Measurements from ENCODE around the gene PDE8B. TPM values are rescaled to one million over a fixed set of nuclear protein-coding genes. Genes with fewer than 3 reads are reported as not detected.

Gene PDE8B, protein sequence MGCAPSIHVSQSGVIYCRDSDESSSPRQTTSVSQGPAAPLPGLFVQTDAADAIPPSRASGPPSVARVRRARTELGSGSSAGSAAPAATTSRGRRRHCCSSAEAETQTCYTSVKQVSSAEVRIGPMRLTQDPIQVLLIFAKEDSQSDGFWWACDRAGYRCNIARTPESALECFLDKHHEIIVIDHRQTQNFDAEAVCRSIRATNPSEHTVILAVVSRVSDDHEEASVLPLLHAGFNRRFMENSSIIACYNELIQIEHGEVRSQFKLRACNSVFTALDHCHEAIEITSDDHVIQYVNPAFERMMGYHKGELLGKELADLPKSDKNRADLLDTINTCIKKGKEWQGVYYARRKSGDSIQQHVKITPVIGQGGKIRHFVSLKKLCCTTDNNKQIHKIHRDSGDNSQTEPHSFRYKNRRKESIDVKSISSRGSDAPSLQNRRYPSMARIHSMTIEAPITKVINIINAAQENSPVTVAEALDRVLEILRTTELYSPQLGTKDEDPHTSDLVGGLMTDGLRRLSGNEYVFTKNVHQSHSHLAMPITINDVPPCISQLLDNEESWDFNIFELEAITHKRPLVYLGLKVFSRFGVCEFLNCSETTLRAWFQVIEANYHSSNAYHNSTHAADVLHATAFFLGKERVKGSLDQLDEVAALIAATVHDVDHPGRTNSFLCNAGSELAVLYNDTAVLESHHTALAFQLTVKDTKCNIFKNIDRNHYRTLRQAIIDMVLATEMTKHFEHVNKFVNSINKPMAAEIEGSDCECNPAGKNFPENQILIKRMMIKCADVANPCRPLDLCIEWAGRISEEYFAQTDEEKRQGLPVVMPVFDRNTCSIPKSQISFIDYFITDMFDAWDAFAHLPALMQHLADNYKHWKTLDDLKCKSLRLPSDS
- total RNA-seq = under 0.01 TPM in 1 of 2 replicates, not detected in the other

DNA sequence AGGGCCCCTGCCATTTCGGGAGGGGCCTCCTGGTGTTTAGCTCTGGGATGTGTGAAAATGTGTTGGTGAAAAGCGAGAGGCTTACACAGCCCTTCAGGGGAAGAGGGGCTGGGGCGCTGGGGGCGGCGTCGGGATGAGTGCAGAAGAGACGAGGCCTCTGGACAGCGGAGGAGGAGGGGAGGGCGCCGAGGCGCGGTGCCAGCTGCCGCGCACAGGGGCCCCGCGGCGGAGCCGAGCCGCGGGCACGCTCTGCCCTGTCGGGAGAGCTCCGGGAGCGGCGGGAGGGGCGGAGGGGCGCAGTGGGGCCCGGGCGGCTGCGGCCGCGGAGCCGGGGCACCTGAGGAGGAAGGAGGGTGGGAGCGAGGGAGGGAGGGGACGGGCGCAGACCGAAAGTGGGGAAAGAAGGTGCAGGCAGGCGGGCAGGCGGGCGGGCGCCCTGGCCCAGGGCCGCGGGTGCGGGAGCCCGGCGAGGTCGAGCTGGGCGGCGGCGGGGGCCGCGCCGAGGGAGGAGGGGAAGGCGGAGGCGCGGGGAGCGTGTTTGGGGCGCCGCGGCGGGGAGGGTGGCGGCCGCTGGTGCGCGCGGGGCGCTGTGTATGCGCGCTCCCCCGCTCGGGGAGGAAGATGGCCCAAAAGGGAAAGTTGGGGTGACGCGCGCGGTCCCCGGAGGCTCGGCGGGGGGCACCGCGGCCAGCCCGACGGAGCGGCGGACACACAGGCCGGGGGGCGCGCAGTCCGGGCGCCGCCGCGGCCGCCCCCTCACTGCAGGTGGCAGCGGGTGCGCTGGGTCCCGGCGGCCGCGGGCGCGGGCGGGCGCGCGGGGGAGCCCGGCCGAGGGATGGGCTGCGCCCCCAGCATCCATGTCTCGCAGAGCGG lies at the start of gene PDE8B:
TSS of gene PDE8B (plus strand) at position 590 of the 873 bp plus-strand sequence. CDS start at position 836, 246 bp downstream.

Other genes starting within 250 kb of the PDE8B start
- gene AGGF1, start 180.3 kb upstream of the PDE8B start, total RNA-seq = 17.3 and 19.7 TPM in 2 replicates
- 0.20 and 0.73 TPM in 2 replicates for gene ZBED3, start 123.4 kb upstream of the PDE8B start, total RNA-seq

Measured in subcutaneous preadipocyte (primary cell).